Measurements from ENCODE around the gene SPACA7.
"Not testable (repeated sequence)": the region's sequence is repeated elsewhere in the genome, so short reads cannot be mapped to it uniquely, and the experiment has no call there.

The SPACA7 gene

GRCh38 chr13:112351825-112352224 is 24.3 kb upstream of the SPACA7 start:
- no peak for DNase-seq

GRCh38 chr13:112353856-112354255 is 22.3 kb upstream of the SPACA7 start:
- DNase-seq: no peak

- no peak for DNase-seq
These were observed 21.6 kb upstream of the SPACA7 start for GRCh38 chr13:112354330-112355273.

- no peak for DNase-seq
These were observed 20.8 kb upstream of the SPACA7 start for GRCh38 chr13:112355274-112355838.

GRCh38 chr13:112356190-112356589 is 20.0 kb upstream of the SPACA7 start:
- no peak for DNase-seq

GRCh38 chr13:112358156-112358555 is 18.0 kb upstream of the SPACA7 start:
- no peak for DNase-seq

GRCh38 chr13:112362021-112362420 is 14.1 kb upstream of the SPACA7 start:
- no peak for DNase-seq

GRCh38 chr13:112363867-112364528 is 12.2 kb upstream of the SPACA7 start:
- no peak for DNase-seq

- no peak for DNase-seq
These were observed 9.1 kb upstream of the SPACA7 start for GRCh38 chr13:112366907-112367646.

- no peak for DNase-seq
These were observed 7.3 kb upstream of the SPACA7 start for GRCh38 chr13:112368883-112369282.

GRCh38 chr13:112370311-112370710 is 5.8 kb upstream of the SPACA7 start:
- DNase-seq: no peak

- DNase-seq: no peak
These were observed 1.9 kb upstream of the SPACA7 start for GRCh38 chr13:112374271-112374670.

GRCh38 chr13:112391746-112392145 is 15.6 kb downstream of the SPACA7 start:
- no peak for DNase-seq

- no peak for DNase-seq
These were observed 16.6 kb downstream of the SPACA7 start for GRCh38 chr13:112392719-112393118.

GRCh38 chr13:112395022-112395421 is 18.9 kb downstream of the SPACA7 start:
- DNase-seq: not testable (repeated sequence)

GRCh38 chr13:112395941-112396340 is 19.8 kb downstream of the SPACA7 start:
- DNase-seq: not testable (repeated sequence)

GRCh38 chr13:112397108-112397507 is 21.0 kb downstream of the SPACA7 start:
- DNase-seq: no peak

GRCh38 chr13:112398347-112398746 is 22.2 kb downstream of the SPACA7 start:
- not testable (repeated sequence) for DNase-seq

GRCh38 chr13:112409828-112410227 is 33.7 kb downstream of the SPACA7 start:
- DNase-seq: not testable (repeated sequence)

GRCh38 chr13:112416647-112417046 is 40.5 kb downstream of the SPACA7 start:
- DNase-seq: no peak

- DNase-seq: no peak
These were observed 40.9 kb downstream of the SPACA7 start for GRCh38 chr13:112417079-112417478.

GRCh38 chr13:112424098-112424497 is 47.9 kb downstream of the SPACA7 start:
- no peak for DNase-seq

GRCh38 chr13:112428704-112429103 is 52.5 kb downstream of the SPACA7 start:
- no peak for DNase-seq
